NCI-H2196 treated with DMSO at 0.1 percent for 48 hours (cell line): Measurements from ENCODE around the gene WFIKKN1.
"Not testable (repeated sequence)": the region's sequence is repeated elsewhere in the genome, so short reads cannot be mapped to it uniquely, and the experiment has no call there.

Source experiments
- DNase-seq: peaks from one replicate; lab custom pipeline; 2025; ENCODE audit not compliant: unreplicated experiment; lab: John Stamatoyannopoulos, UW

WFIKKN1 gene

GRCh38 chr16:595094-595528, 35.7 kb upstream of the WFIKKN1 start:
- DNase-seq: no peak

- peak; percentile 45 for DNase-seq
Observed at GRCh38 chr16:595942-596735, 34.6 kb upstream of the WFIKKN1 start.

GRCh38 chr16:596736-597060, 34.1 kb upstream of the WFIKKN1 start:
- no peak for DNase-seq

GRCh38 chr16:597655-598054, 33.1 kb upstream of the WFIKKN1 start:
- not testable (repeated sequence) for DNase-seq

- no peak for DNase-seq
Observed at GRCh38 chr16:598823-599739, 31.7 kb upstream of the WFIKKN1 start.

- DNase-seq: no peak
Observed at GRCh38 chr16:600781-601180, 30.0 kb upstream of the WFIKKN1 start.

GRCh38 chr16:603933-604332, 26.9 kb upstream of the WFIKKN1 start:
- no peak for DNase-seq

- no peak for DNase-seq
Observed at GRCh38 chr16:606656-607307, 24.0 kb upstream of the WFIKKN1 start.

GRCh38 chr16:608019-608418, 22.8 kb upstream of the WFIKKN1 start:
- DNase-seq: no peak

- DNase-seq: no peak
Observed at GRCh38 chr16:609316-609715, 21.5 kb upstream of the WFIKKN1 start.

GRCh38 chr16:609984-610383, 20.8 kb upstream of the WFIKKN1 start:
- no peak for DNase-seq

GRCh38 chr16:610513-611381, 20.0 kb upstream of the WFIKKN1 start:
- peak; percentile 23 for DNase-seq

- no peak for DNase-seq
Observed at GRCh38 chr16:615122-615521, 15.7 kb upstream of the WFIKKN1 start.

- DNase-seq: no peak
Observed at GRCh38 chr16:616733-617586, 13.8 kb upstream of the WFIKKN1 start.

GRCh38 chr16:617855-618254, 12.9 kb upstream of the WFIKKN1 start:
- DNase-seq: no peak

GRCh38 chr16:619476-620100, 11.2 kb upstream of the WFIKKN1 start:
- no peak for DNase-seq

GRCh38 chr16:620700-621525, 9.9 kb upstream of the WFIKKN1 start:
- DNase-seq: no peak

GRCh38 chr16:621526-622105, 9.2 kb upstream of the WFIKKN1 start:
- DNase-seq: no peak
